HG03139 (cell line): ENCODE data around the gene SACM1L.

Source experiments
- ATAC-seq: cut with Tn5 transposase; IDR thresholded peaks from one replicate; pipeline ENCODE4 v1.9.1; 2021; ENCODE audit not compliant: unreplicated experiment

Gene SACM1L

GRCh38 chr3:45762647-45763302 is 73.6 kb downstream of the SACM1L start:
- ATAC-seq: no peak

- ATAC-seq: no peak
Measured at GRCh38 chr3:45763303-45763675, 74.1 kb downstream of the SACM1L start.

GRCh38 chr3:45765266-45765851 is 76.2 kb downstream of the SACM1L start:
- no peak for ATAC-seq

DNA sequence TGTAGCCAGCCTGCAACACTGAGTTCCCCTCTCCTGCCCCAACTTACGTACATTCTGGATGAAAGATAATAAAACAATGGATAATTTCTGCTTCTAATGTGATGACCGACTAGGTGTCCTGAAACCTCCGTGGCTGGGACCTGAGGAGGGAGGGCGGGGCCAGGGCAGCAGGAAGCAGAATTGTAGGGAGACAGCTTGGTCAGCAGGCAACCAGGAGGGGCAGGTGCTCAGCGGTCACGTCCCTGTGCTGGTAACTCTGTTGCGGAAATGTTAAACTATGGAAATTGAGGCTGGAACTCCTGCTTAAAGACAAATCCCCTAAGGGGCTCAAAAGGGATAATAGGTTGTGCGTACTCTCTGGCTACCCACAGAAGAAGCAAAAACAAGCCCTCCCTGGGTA is 76.8 kb downstream of the SACM1L start:
- no peak for ATAC-seq

DNA sequence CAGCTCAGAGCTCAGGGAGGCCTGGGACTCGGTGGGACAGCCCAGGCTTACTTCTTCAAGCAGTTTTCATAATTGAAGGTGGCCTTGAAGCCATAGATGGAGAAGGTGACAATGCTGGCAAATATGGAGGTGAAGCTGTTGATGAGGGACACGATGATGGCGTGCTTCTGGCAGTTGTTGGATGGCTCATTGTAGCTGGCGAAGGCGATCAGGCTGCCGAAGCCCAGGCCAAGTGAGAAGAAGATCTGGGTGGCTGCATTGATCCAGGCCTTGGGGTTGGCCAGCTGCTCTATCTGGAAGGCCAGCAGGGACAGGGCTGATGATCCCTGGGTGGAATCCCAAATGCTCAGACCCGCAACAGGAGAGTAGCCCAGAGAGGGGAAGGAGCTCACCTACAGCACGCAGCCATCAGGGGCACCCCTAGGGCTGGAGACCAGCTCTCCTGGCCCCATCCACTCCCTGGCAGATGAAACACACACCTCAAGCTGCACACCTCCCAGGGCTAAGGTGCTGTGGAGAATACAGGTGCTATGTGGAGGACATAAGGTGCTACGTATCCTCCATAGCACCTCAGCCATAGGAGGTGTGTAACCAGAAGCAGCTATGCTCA is 82.1 kb downstream of the SACM1L start:
- ATAC-seq: no peak

DNA sequence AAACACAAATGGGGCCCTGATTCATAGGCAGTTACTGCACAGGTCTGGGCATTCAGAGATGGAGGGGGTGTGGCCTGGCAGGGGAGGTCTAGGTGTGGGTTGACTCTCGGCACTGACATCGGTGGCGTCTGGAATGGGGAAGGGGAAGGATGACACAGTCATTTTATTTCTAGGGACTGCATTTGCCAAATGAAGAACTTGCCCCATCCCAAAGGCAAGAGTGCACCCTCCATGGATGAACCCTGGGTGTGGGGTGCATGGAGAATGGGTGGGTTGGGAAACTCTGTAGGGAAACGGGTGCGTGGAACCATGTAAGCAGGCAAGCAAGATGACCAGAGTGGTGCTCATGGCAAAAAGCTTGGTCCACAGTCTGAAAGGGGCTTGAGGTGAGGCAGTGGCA is 82.6 kb downstream of the SACM1L start:
- ATAC-seq: no peak

GRCh38 chr3:45772341-45773035 is 83.3 kb downstream of the SACM1L start:
- ATAC-seq: no peak

- no peak for ATAC-seq
Measured at GRCh38 chr3:45773072-45773471, 83.9 kb downstream of the SACM1L start.

- no peak for ATAC-seq
Measured at GRCh38 chr3:45773714-45774449, 84.7 kb downstream of the SACM1L start.

DNA sequence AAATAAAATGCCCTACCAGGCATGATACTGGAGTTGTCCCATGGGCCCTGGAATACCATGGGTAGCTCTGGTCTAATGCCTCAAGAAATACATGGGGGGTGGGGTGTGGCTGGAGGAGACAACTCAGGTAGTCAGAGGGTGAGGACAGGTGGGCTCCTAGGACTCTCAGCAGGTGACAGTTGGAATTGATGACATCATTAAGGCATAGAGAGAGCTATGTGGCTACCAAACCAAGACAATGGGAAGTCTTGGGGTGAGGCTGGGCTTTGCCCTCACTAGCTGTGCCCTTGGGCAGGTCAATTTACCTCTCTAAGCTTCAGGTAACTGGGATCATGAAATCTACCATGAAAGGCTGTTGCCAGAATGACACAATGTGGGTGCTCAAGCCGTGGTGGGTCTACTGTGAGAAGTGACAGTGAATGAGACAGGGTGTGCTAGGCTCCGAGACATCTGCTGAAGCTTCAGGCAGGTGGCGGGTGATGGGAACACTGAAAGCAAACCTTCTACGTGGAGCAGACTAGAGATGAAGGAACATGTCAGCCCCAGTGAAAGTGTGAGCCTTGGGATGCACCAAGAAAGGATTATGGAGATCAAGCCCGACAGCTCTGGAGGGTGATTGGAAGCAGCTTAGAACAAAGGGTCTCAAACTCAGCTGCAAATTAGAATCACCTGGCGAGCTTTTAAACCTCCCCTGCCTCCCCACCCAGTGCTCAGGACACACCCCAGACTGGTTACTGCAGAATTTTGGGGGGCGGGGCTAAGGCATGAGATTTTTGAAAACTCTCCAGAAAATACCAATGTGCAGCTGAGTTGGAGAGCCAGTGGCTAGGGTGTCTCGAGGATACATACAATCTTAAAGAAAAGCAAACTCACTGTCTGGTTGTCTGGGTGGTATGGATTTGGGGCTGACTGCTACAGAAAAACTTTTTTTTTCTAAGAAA is 85.7 kb downstream of the SACM1L start:
- no peak for ATAC-seq

DNA sequence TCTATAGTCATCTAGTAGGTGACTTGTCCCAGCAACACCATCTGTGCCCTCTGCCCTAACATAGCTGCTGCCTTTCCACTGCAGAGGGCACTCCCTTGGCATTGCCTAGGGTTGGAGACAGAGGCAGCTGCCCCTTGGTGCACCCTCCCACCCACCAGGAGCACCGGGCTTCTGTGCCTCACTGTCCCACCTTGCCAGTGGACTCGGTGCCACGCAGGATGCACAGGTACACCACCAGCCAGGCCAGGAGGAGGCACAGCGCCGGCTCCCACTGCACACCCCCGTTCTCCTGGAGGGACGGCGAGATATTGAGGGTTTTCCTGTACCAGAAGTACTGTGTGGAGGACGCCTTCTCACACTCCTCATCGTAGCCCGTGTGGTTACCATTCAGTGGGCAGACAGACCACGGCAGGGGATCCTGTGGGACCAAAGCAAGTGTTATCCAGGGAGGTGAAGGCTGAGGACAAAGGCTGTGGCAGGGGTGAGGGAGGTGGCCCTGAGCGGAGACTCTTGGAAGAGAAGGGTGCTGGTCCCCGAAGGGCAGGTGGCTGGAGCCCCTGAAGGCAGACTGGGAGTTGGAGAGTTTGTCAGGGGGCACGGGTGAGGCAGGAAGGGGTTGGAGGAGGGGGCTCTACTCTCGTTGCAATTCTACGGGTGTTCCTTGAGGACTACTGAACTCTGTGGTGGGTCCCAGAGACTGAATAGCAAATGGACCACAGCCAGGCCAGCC is 86.5 kb downstream of the SACM1L start:
- ATAC-seq: no peak

DNA sequence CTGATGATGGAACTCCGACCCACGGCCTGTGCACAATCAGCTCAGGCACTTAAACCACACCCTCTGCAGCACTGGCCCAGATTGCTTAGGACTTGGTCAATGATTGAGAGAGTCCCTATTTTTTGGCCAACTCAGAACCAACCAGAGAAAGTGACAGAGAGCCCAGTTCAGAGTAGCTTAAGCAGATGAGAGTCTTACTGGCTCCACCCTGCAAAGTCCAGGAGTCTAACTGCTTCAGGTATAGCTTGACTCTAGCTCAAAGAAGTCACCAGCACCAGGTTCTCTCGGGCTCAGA is 87.1 kb downstream of the SACM1L start:
- ATAC-seq: no peak

DNA sequence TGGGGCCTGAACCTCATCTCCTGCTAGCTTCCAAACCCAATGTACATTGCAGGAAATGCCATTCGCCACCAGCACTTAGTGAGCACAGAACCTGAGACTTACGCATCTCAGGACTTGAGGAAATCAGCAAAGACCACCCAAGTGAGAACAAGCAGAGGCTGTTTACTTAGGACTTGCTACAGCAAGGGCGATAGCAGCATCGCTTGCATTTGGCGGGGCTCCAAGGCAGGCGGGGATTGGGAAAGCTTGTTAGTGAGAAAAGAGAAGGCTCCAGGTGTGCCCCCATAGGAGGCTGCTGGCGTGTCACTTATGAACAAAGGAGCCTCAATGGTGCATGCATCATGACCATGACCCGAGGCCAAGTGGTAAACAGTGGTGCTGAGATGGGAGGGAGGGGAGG is 87.4 kb downstream of the SACM1L start:
- no peak for ATAC-seq

- no peak for ATAC-seq
Measured at GRCh38 chr3:45777111-45777745, 88.0 kb downstream of the SACM1L start.

GRCh38 chr3:45777746-45778386 is 88.7 kb downstream of the SACM1L start:
- ATAC-seq: no peak

- ATAC-seq: no peak
Measured at GRCh38 chr3:45778761-45779201, 89.6 kb downstream of the SACM1L start.

GRCh38 chr3:45779746-45780735 is 90.8 kb downstream of the SACM1L start:
- ATAC-seq: no peak

- no peak for ATAC-seq
Measured at GRCh38 chr3:45781271-45781670, 92.1 kb downstream of the SACM1L start.
